ENCODE measurements around the gene SCARB1. TPM values are rescaled to one million over a fixed set of nuclear protein-coding genes. Genes with fewer than 3 reads are reported as not detected.

SCARB1 gene
- polyA plus RNA-seq, 6 donors from 2014 or later: 4.1 to 20.8 (median 12.1) TPM

GRCh38 chr12:124733086-124733485 lies 130.6 kb downstream of the SCARB1 start:
- Mint-ChIP-seq H3K4me3 (no peak overlapping the region), H3K27ac (no peak overlapping the region), H3K36me3 (peaks cover 0 to 4% of the 10 kb centered on the region in 2 donors), H3K9me3 (peaks cover 0 to 13% (median 4%) of the 10 kb centered on the region in 7 donors), H3K27me3 (peaks cover 5 to 8% (median 6%) of the 10 kb centered on the region in 3 donors), H3K4me1 (peaks cover 0 to 2% (median 0%) of the 10 kb centered on the region in 3 donors)
- no peak for DNase-seq
- ATAC-seq (ENCODE audit: low read depth in 2 of 2): no peak

GRCh38 chr12:124732275-124733075 lies 131.2 kb downstream of the SCARB1 start:
- Mint-ChIP-seq H3K27ac (peak overlapping the region in 1 of 6 donors; percentile 80), H3K4me3 (no peak overlapping the region), H3K36me3 (peaks cover 0 to 4% of the 10 kb centered on the region in 2 donors), H3K9me3 (peaks cover 0 to 13% (median 4%) of the 10 kb centered on the region in 7 donors), H3K4me1 (peaks cover 0 to 6% (median under 1%) of the 10 kb centered on the region in 3 donors), H3K27me3 (peaks cover 5 to 8% (median 6%) of the 10 kb centered on the region in 3 donors)
- no peak for ATAC-seq (ENCODE audit: low read depth in 2 of 2)
- DNase-seq: no peak

GRCh38 chr12:124731869-124732268 lies 131.8 kb downstream of the SCARB1 start:
- Mint-ChIP-seq H3K36me3 (peaks cover 0 to 4% of the 10 kb centered on the region in 2 donors), H3K4me1 (peaks cover 0 to 11% (median 6%) of the 10 kb centered on the region in 3 donors), H3K27me3 (peaks cover 6 to 11% (median 7%) of the 10 kb centered on the region in 3 donors), H3K27ac (peak overlapping the region in 1 of 6 donors; percentile 80), H3K4me3 (no peak overlapping the region), H3K9me3 (peaks cover 0 to 13% (median 4%) of the 10 kb centered on the region in 7 donors)
- DNase-seq: no peak
- no peak for ATAC-seq (ENCODE audit: low read depth in 2 of 2)

DNA sequence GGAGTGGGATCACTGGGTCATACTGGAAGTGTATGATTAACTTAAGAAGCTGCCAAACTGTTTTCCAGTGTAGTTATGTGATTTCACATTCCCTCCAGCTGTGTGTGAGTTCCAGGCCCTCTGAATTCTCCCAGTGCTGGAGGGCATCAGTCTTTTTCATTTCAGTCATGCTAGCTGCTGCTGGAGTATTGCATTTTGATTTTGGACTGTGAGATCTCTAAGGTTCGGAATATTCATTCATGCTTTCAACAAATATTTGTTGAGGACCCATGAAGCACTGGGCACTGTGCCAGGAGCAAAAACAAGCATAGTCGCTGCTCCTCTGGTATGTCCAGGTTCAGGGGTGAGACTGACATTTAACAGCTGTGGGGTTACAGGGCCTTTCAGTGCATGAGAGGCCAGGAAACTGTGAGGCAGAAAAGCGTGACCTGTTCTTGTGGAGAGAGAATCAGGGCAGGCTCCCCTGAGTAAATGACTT lies 133.2 kb downstream of the SCARB1 start:
- Mint-ChIP-seq H3K27ac (no peak overlapping the region), H3K9me3 (peaks cover 0 to 13% (median 4%) of the 10 kb centered on the region in 7 donors), H3K4me1 (peaks cover 4 to 12% (median 7%) of the 10 kb centered on the region in 3 donors), H3K27me3 (peaks cover 12 to 21% (median 15%) of the 10 kb centered on the region in 3 donors), H3K4me3 (no peak overlapping the region), H3K36me3 (peaks cover 0 to 4% of the 10 kb centered on the region in 2 donors)
- DNase-seq: no peak
- ATAC-seq (ENCODE audit: low read depth in 2 of 2): no peak

- DNase-seq (no peak), ATAC-seq (ENCODE audit: low read depth in 2 of 2) (no peak)
- no peak overlapping the region for H3K4me3 Mint-ChIP-seq
- peaks cover 0 to 4% of the 10 kb centered on the region in 2 donors for H3K36me3 Mint-ChIP-seq
- peaks cover 12 to 18% (median 13%) of the 10 kb centered on the region in 3 donors for H3K27me3 Mint-ChIP-seq
- H3K9me3 Mint-ChIP-seq: peaks cover 0 to 15% (median 6%) of the 10 kb centered on the region in 7 donors
- H3K27ac Mint-ChIP-seq: peak overlapping the region in 1 of 6 donors; percentile 58
- peaks cover 4 to 12% (median 7%) of the 10 kb centered on the region in 3 donors for H3K4me1 Mint-ChIP-seq
Measured at GRCh38 chr12:124727922-124728321, 135.7 kb downstream of the SCARB1 start.

DNA sequence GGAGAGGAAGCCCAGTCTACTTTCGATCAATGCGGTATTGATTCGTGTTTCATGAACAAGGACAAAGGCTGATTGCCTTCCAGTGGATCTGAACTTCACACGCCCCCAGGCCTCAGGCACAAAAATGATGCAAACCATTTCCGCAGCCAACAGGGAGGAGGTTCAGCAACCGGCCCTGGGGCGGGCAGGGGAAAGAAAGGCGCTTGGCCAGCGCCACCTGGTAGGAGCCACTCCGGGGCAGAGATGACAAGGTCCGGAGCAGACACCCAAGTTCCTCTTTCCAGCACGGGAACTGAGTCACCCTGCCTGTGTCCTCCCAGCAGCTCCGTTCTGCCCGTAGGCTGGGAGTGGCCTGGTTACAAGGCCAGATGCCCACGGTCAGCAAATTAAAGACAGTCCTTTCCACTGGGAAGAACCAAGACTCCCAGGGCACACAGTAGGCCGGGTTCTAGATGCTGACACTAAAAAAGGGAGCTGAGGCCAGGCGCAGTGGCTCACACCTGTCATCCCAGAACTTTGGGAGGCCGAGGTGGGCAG lies 136.3 kb downstream of the SCARB1 start:
- peaks cover 0 to 16% (median 6%) of the 10 kb centered on the region in 7 donors for H3K9me3 Mint-ChIP-seq
- peaks cover 4 to 12% (median 7%) of the 10 kb centered on the region in 3 donors for H3K4me1 Mint-ChIP-seq
- DNase-seq (no peak), ATAC-seq (ENCODE audit: low read depth in 2 of 2) (peak in 1 of 2 donors; percentile 37)
- H3K4me3 Mint-ChIP-seq: peak overlapping the region in 1 of 8 donors; percentile 54
- H3K27ac Mint-ChIP-seq: no peak overlapping the region
- peaks cover 0 to 4% of the 10 kb centered on the region in 2 donors for H3K36me3 Mint-ChIP-seq
- H3K27me3 Mint-ChIP-seq: peaks cover 9 to 13% (median 12%) of the 10 kb centered on the region in 3 donors

Other genes starting within 250 kb of the SCARB1 start
- 1,000 to 10,000 TPM in 5 of 6 donors, 100 to 1,000 TPM in 1; 741 to 1,939 (median 1,380) TPM for gene UBC, start 50.8 kb upstream of the SCARB1 start, polyA plus RNA-seq (ENCODE audit: low read depth in 6 of 6)
- gene DHX37, start 125.3 kb upstream of the SCARB1 start, polyA plus RNA-seq (ENCODE audit: low read depth in 6 of 6): 1 to 10 TPM; 1.2 to 6.8 (median 4.3) TPM
- 10 to 100 TPM in 2 of 6 donors, 1 to 10 TPM in 4; 4.0 to 12.1 (median 9.2) TPM for gene BRI3BP, start 129.8 kb upstream of the SCARB1 start, polyA plus RNA-seq (ENCODE audit: low read depth in 6 of 6)
- 10 to 100 TPM in 1 of 6 donors, 1 to 10 TPM in 5; 4.9 to 12.1 (median 7.5) TPM for gene AACS, start 201.6 kb upstream of the SCARB1 start, polyA plus RNA-seq (ENCODE audit: low read depth in 6 of 6)

Data from naive B cell (primary cell).